A375 (cell line): Measurements from ENCODE around the gene AGPAT2. TPM values are rescaled to one million over a fixed set of nuclear protein-coding genes. Genes with fewer than 3 reads are reported as not detected.

Source experiments
- small RNA-seq: library from RNA; depleted of rRNA; stranded (forward); fragments of <200 nt; gene quantifications from one replicate; pipeline ENCODE3, GENCODE V24; 2014
- total RNA-seq: library from RNA; depleted of rRNA; stranded (reverse); fragments of >200 nt; shearing (Covaris generic); gene quantifications from 2 replicates; pipeline ENCODE4 v1.2.3, GENCODE V29; 2014; rRNA removed

Gene AGPAT2
- total RNA-seq = 56.8 and 57.1 TPM in 2 replicates

DNA sequence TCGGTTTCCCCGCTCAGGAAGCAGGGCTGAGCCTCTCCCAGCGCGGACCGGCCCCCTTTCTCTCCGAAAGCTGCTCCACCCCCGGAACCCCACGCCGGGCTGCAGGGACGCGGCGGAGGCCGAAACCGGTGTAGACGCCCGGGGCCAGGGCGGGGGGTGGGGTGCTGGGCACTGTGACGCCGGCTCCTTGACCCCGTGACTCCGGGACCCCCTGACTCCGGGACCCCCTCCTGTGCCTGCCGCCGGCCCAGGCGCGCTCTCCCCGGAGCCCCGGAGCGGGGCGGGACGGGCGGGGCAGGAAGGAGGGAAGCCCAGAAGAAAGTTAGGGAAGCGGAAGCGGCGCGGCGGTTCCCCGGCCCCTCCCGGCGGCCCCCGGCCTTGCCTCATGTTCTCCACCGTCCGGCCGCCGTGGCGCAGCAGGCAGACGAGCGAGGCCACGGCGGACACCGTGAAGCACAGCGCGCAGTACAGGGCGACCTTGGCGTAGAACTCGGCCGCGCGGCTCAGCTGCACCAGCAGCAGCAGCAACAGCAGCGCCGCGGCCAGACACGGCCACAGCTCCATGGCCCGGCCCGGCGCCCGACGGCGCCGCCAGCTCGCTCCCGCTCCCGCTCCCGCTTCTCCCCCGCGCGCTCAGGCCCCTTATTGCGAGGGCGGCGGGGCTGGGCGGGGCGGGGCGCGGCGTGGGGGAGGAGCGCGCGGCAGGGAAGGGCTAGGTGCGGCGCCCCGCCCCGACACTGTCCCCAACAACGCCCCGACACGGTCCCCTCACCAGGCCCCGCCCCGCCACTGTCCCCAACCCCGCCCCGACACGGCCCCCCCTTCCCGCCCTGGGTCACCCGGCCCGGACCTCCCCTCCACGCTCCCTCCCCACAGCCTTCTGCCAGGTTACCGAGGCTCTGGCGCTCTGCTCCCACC is at the start of gene AGPAT2:
Gene AGPAT2, minus strand, starts transcription at position 664 of the 918 bp plus-strand sequence. Its CDS starts 100 bp downstream, at position 564.

GRCh38 chr9:136711751-136712689 is 24.8 kb upstream of the AGPAT2 start, which contains the start of gene DIPK1B:
Gene DIPK1B (plus strand): TSS chr9:136712572. CDS start chr9:136712666, 94 bp downstream.

GRCh38 chr9:136662656-136663581 is 24.3 kb downstream of the AGPAT2 start, which contains the start of gene EGFL7:
Gene EGFL7 (plus strand): TSS chr9:136662916. CDS start chr9:136668283, 5,367 bp downstream.

Small RNA genes within 50 kb of the gene (small RNA-seq; reads per million reads assigned to genes)
- 1.2 reads per million, percentile 59 among the genes with 10 or more reads in this experiment for gene MIR126

Other genes starting within 250 kb of the AGPAT2 start
- gene INPP5E, start 247.6 kb downstream of the AGPAT2 start, total RNA-seq = 11.2 and 11.9 TPM in 2 replicates
- 24.2 and 27.2 TPM in 2 replicates for gene SEC16A, start 204.4 kb downstream of the AGPAT2 start, total RNA-seq
- gene NOTCH1, start 141.4 kb downstream of the AGPAT2 start, total RNA-seq = 18.7 and 24.1 TPM in 2 replicates
- gene EGFL7, start 24.5 kb downstream of the AGPAT2 start, total RNA-seq = 21.5 and 22.0 TPM in 2 replicates
- 12.7 and 16.4 TPM in 2 replicates for gene DIPK1B, start 25.1 kb upstream of the AGPAT2 start, total RNA-seq
- 0.15 TPM in 1 of 2 replicates, not detected in the other for gene LCN10, start 55.5 kb upstream of the AGPAT2 start, total RNA-seq
- gene LCN6, start 61.1 kb upstream of the AGPAT2 start, total RNA-seq = not detected in 2 replicates
- not detected in 2 replicates for gene LCN8, start 70.8 kb upstream of the AGPAT2 start, total RNA-seq
- gene LCN15, start 77.1 kb upstream of the AGPAT2 start, total RNA-seq = not detected in 2 replicates
- 97.1 and 113 TPM in 2 replicates for gene TMEM141, start 103.9 kb upstream of the AGPAT2 start, total RNA-seq
- 0.13 TPM in 1 of 2 replicates, not detected in the other for gene CCDC183, start 108.9 kb upstream of the AGPAT2 start, total RNA-seq
- 57.9 and 69.5 TPM in 2 replicates for gene RABL6, start 120.5 kb upstream of the AGPAT2 start, total RNA-seq
- gene AJM1, start 155.0 kb upstream of the AGPAT2 start, total RNA-seq = 3.0 and 4.7 TPM in 2 replicates
- gene PHPT1, start 162.0 kb upstream of the AGPAT2 start, total RNA-seq = 153 and 181 TPM in 2 replicates
- 3.6 TPM in 2 replicates for gene MAMDC4, start 164.9 kb upstream of the AGPAT2 start, total RNA-seq
- 542 and 544 TPM in 2 replicates for gene EDF1, start 178.9 kb upstream of the AGPAT2 start, total RNA-seq
- gene TRAF2, start 199.1 kb upstream of the AGPAT2 start, total RNA-seq = 17.4 and 23.1 TPM in 2 replicates